ENCODE results near the gene PACRG. TPM values are rescaled to one million over a fixed set of nuclear protein-coding genes. Genes with fewer than 3 reads are reported as not detected.

The PACRG gene
- total and polyA plus RNA-seq, 2 of the 13 experiments (the other 11 are each of a cell fraction or from before 2014, with no cell fraction given): 0.13 TPM; not detected in 1

DNA sequence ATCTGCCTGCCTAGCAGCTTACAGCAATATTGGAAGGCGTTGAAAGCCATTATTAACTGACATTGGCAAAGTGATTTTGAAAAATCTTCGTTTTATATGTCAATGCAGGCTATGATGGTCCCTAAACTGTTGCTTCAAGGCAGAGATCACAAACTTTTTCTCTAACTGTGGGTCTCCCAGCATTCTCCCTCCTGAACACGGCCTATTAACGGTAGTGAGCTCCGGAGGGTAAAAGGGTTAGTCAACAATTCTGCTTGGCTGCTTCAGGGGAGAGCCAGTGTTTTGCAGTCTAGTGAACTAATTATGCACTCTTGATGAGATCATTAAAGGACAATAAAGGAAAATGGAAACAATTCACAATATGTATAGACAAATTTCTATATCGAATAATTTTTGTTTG lies 424.9 kb downstream of the PACRG start:
- in situ Hi-C loops (cut with HindIII; ENCODE audit: extremely low pct_ligation_motif_present, low pct_unique_long_range_greater_than_20kb) (no loop called here), intact Hi-C loops (cut with micrococcal nuclease; ENCODE audit: unreplicated experiment) (no loop called here)
- Histone ChIP-seq H3K4me2 (ENCODE audit: low read depth, low read length) (no peak overlapping the region), H3K4me1 (ENCODE audit: insufficient read depth, low read length) (no peaks in the 10 kb centered on the region), H3K27me3 (ENCODE audit: control insufficient read depth in 1 of 2, insufficient read depth in 2 of 2, low read length in 2 of 2) (peaks cover 0 to 33% of the 10 kb centered on the region in 2 experiments; a peak in 3 of 5 replicates), H3K27ac (ENCODE audit: extremely low read length, insufficient read depth, low read length) (no peak overlapping the region), H4K20me1 (ENCODE audit: insufficient read depth, low read length) (no peaks in the 10 kb centered on the region), H3K36me3 (replicated peaks in 1 of 2; ENCODE audit: control insufficient read depth in 1 of 2, insufficient read depth in 2 of 2, low read length in 2 of 2) (no peaks in the 10 kb centered on the region), H2AFZ (ENCODE audit: low read length) (no peak overlapping the region), H3K9ac (ENCODE audit: insufficient read depth, low read depth, low read length) (no peak overlapping the region), H3K9me3 (ENCODE audit: low read length) (no peaks in the 10 kb centered on the region), H3K79me2 (ENCODE audit: insufficient read depth, low read length) (no peaks in the 10 kb centered on the region), H3K4me3 (replicated peaks in 1 of 3; ENCODE audit: insufficient read depth in 1 of 3, low read depth in 2 of 3, low read length in 3 of 3) (no peak overlapping the region)
- ATAC-seq (no peak), DNase-seq (ENCODE audit: low spot score) (no peak), FAIRE-seq (no peak)
- WGBS (ENCODE audit: low lambda C conversion rate): 14% methylated on average over 6 of the region's 6 CpGs
- no peak for TF ChIP-seq RNF2 (conservative IDR thresholded peaks at IDR 0.05; ENCODE audit: low read depth)
- TF ChIP-seq ZNF431 (CRISPR knock-in tag; IDR thresholded peaks at IDR 0.05; ENCODE audit: borderline replicate concordance, low read depth): no peak
- TF ChIP-seq, protein P1, sequence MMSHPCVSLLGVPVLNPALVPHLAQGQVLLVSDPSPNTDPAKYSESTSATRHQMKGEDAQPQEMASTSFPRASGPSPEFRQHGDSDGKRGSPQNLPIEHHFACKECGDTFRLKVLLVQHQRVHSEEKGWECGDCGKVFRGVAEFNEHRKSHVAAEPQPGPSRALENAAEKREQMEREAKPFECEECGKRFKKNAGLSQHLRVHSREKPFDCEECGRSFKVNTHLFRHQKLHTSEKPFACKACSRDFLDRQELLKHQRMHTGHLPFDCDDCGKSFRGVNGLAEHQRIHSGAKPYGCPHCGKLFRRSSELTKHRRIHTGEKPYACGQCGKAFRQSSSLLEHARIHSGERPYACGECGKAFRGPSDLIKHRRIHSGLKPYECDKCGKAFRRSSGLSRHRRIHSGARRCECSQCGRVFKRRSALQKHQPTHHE (CRISPR knock-in tag; IDR thresholded peaks at IDR 0.05; ENCODE audit: borderline replicate concordance): no peak
- TF ChIP-seq NCOA5 (CRISPR knock-in tag; IDR thresholded peaks at IDR 0.05): no peak
- no peak for TF ChIP-seq KLF6 (CRISPR knock-in tag; IDR thresholded peaks at IDR 0.05)
- no peak for TF ChIP-seq PRPF4 (IDR thresholded peaks at IDR 0.05; ENCODE audit: low read depth, low read length, poor library complexity, severe bottlenecking)
- no peak for TF ChIP-seq ZNF678 (CRISPR knock-in tag; IDR thresholded peaks at IDR 0.05)
- no peak for TF ChIP-seq ZNF343 (CRISPR knock-in tag; IDR thresholded peaks at IDR 0.05)
- TF ChIP-seq NFKBIZ (CRISPR knock-in tag; IDR thresholded peaks at IDR 0.05): no peak
- TF ChIP-seq, protein P2, sequence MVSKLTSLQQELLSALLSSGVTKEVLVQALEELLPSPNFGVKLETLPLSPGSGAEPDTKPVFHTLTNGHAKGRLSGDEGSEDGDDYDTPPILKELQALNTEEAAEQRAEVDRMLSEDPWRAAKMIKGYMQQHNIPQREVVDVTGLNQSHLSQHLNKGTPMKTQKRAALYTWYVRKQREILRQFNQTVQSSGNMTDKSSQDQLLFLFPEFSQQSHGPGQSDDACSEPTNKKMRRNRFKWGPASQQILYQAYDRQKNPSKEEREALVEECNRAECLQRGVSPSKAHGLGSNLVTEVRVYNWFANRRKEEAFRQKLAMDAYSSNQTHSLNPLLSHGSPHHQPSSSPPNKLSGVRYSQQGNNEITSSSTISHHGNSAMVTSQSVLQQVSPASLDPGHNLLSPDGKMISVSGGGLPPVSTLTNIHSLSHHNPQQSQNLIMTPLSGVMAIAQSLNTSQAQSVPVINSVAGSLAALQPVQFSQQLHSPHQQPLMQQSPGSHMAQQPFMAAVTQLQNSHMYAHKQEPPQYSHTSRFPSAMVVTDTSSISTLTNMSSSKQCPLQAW (CRISPR knock-in tag; IDR thresholded peaks at IDR 0.05): no peak
- no peak for TF ChIP-seq KAT7 (CRISPR knock-in tag; IDR thresholded peaks at IDR 0.05; ENCODE audit: borderline replicate concordance)
- no peak for TF ChIP-seq KDM1A (CRISPR knock-in tag; IDR thresholded peaks at IDR 0.05)
- TF ChIP-seq GFI1 (CRISPR knock-in tag; IDR thresholded peaks at IDR 0.05; ENCODE audit: borderline replicate concordance): no peak
- TF ChIP-seq GATAD2A (CRISPR knock-in tag; IDR thresholded peaks at IDR 0.05): no peak
- TF ChIP-seq, protein P3, sequence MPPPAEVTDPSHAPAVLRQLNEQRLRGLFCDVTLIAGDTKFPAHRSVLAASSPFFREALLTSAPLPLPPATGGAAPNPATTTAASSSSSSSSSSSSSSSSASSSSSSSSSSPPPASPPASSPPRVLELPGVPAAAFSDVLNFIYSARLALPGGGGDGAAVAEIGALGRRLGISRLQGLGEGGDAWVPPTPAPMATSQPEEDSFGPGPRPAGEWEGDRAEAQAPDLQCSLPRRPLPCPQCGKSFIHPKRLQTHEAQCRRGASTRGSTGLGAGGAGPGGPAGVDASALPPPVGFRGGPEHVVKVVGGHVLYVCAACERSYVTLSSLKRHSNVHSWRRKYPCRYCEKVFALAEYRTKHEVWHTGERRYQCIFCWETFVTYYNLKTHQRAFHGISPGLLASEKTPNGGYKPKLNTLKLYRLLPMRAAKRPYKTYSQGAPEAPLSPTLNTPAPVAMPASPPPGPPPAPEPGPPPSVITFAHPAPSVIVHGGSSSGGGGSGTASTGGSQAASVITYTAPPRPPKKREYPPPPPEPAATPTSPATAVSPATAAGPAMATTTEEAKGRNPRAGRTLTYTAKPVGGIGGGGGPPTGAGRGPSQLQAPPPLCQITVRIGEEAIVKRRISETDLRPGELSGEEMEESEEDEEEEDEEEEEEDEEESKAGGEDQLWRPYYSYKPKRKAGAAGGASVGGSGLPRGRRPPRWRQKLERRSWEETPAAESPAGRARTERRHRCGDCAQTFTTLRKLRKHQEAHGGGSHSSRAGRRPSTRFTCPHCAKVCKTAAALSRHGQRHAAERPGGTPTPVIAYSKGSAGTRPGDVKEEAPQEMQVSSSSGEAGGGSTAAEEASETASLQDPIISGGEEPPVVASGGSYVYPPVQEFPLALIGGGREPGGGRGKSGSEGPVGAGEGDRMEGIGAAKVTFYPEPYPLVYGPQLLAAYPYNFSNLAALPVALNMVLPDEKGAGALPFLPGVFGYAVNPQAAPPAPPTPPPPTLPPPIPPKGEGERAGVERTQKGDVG (CRISPR knock-in tag; IDR thresholded peaks at IDR 0.05; ENCODE audit: borderline replicate concordance): no peak
- TF ChIP-seq, protein P4, sequence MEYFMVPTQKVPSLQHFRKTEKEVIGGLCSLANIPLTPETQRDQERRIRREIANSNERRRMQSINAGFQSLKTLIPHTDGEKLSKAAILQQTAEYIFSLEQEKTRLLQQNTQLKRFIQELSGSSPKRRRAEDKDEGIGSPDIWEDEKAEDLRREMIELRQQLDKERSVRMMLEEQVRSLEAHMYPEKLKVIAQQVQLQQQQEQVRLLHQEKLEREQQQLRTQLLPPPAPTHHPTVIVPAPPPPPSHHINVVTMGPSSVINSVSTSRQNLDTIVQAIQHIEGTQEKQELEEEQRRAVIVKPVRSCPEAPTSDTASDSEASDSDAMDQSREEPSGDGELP (IDR thresholded peaks at IDR 0.05; ENCODE audit: borderline replicate concordance, low read depth): no peak
- TF ChIP-seq ZNF34 (CRISPR knock-in tag; IDR thresholded peaks at IDR 0.05; ENCODE audit: borderline replicate concordance): no peak
- no peak for TF ChIP-seq MAF1 (CRISPR knock-in tag; IDR thresholded peaks at IDR 0.05; ENCODE audit: borderline replicate concordance)
- BruUV-seq (replicated peaks): no TSS peak
- ChIA-PET CTCF (ENCODE audit: low intra/inter-chr PET ratio, low total read pairs) (no interaction called here), POLR2A (no interaction called here)
